Smooth muscle cell of the brain vasculature (primary cell): ENCODE data around the gene MRGPRX2.

Experiments
- DNase-seq: peaks from one replicate; pipeline ENCODE4 v3.0.0-alpha.2; 2012; ENCODE audit warnings: low read depth, low spot score

The MRGPRX2 gene

GRCh38 chr11:19075636-19076035 is 15.1 kb upstream of the MRGPRX2 start:
- DNase-seq, result no peak

GRCh38 chr11:19073454-19074415 is 13.2 kb upstream of the MRGPRX2 start:
- no peak for DNase-seq

GRCh38 chr11:19072464-19072863 is 11.9 kb upstream of the MRGPRX2 start:
- DNase-seq, result no peak

- DNase-seq, result peak; percentile 39
Measured at GRCh38 chr11:19071255-19071654, 10.7 kb upstream of the MRGPRX2 start.

GRCh38 chr11:19059833-19060232 is 684 bp downstream of the MRGPRX2 start:
- no peak for DNase-seq

- no peak for DNase-seq
Measured at GRCh38 chr11:19055905-19056304, 4.6 kb downstream of the MRGPRX2 start.

GRCh38 chr11:19055016-19055415 is 5.5 kb downstream of the MRGPRX2 start:
- no peak for DNase-seq

- DNase-seq, result no peak
Measured at GRCh38 chr11:19053909-19054308, 6.6 kb downstream of the MRGPRX2 start.

GRCh38 chr11:19050281-19050680 is 10.2 kb downstream of the MRGPRX2 start:
- no peak for DNase-seq

- DNase-seq, result no peak
Measured at GRCh38 chr11:19049351-19049750, 11.2 kb downstream of the MRGPRX2 start.

- no peak for DNase-seq
Measured at GRCh38 chr11:19040051-19040450, 20.5 kb downstream of the MRGPRX2 start.

- no peak for DNase-seq
Measured at GRCh38 chr11:19039409-19039808, 21.1 kb downstream of the MRGPRX2 start.

- DNase-seq, result no peak
Measured at GRCh38 chr11:19032990-19033389, 27.5 kb downstream of the MRGPRX2 start.

- no peak for DNase-seq
Measured at GRCh38 chr11:19027829-19028595, 32.5 kb downstream of the MRGPRX2 start.

GRCh38 chr11:19026862-19027261 is 33.7 kb downstream of the MRGPRX2 start:
- DNase-seq, result no peak

- DNase-seq, result no peak
Measured at GRCh38 chr11:19025481-19026406, 34.8 kb downstream of the MRGPRX2 start.

- no peak for DNase-seq
Measured at GRCh38 chr11:19020831-19021230, 39.7 kb downstream of the MRGPRX2 start.

- DNase-seq, result no peak
Measured at GRCh38 chr11:19018901-19019300, 41.6 kb downstream of the MRGPRX2 start.

- no peak for DNase-seq
Measured at GRCh38 chr11:19013181-19013857, 47.2 kb downstream of the MRGPRX2 start.

- DNase-seq, result no peak
Measured at GRCh38 chr11:19012636-19013035, 47.9 kb downstream of the MRGPRX2 start.
